HepG2 (cell line): Measurements from ENCODE around the gene AGRP. TPM values are rescaled to one million over a fixed set of nuclear protein-coding genes. Genes with fewer than 3 reads are reported as not detected.

Source experiments
- ARNT2 ChIP-seq: sonication (generic); formaldehyde crosslinking; IDR thresholded peaks from 2 replicates; pipeline ENCODE4 v1.8.0; 2022; ENCODE audit warnings: mild to moderate bottlenecking, low read depth, missing genetic modification reagents, moderate library complexity
- CCDC6 ChIP-seq: sonication (generic); formaldehyde crosslinking; IDR thresholded peaks from 2 replicates; pipeline ENCODE4 v1.8.1; 2022; ENCODE audit warnings: mild to moderate bottlenecking, missing genetic modification reagents, moderate library complexity
- JARID2 ChIP-seq: sonication (generic); formaldehyde crosslinking; IDR thresholded peaks from 2 replicates; pipeline ENCODE4 v1.8.1; 2023; ENCODE audit warnings: missing genetic modification reagents, inconsistent platforms; ENCODE audit not compliant: insufficient replicate concordance
- NCOR1 ChIP-seq: fragments of 200-600 bp; sonication (generic); IDR thresholded peaks from 2 replicates; pipeline ENCODE4 v1.7.0; 2017; ENCODE audit warnings: antibody characterized with exemption, low read length, borderline replicate concordance
- PCBP1 ChIP-seq: fragments of 200-400 bp; formaldehyde crosslinking; IDR thresholded peaks from 2 replicates; pipeline ENCODE4 v1.6.1; 2017; ENCODE audit warnings: mild to moderate bottlenecking, low read depth, low read length, borderline replicate concordance
- PHF8 ChIP-seq: sonication (generic); formaldehyde crosslinking; IDR thresholded peaks from 2 replicates; pipeline ENCODE4 v1.5.0; 2020; ENCODE audit warnings: missing genetic modification reagents
- RXRB ChIP-seq: IDR thresholded peaks from 2 replicates; pipeline ENCODE4 v1.6.1; 2016; ENCODE audit warnings: borderline replicate concordance, missing genetic modification reagents, missing compliant biosample characterization
- SOX5 ChIP-seq: IDR thresholded peaks from 2 replicates; pipeline ENCODE4 v1.6.1; 2016; ENCODE audit warnings: borderline replicate concordance
- TBX2 ChIP-seq: sonication (generic); formaldehyde crosslinking; IDR thresholded peaks from 2 replicates; pipeline ENCODE4 v1.5.0; 2020; ENCODE audit warnings: missing genetic modification reagents, mild to moderate bottlenecking, borderline replicate concordance
- U2AF2 ChIP-seq: fragments of 200-400 bp; formaldehyde crosslinking; IDR thresholded peaks from 2 replicates; pipeline ENCODE4 v1.6.1; 2017; ENCODE audit warnings: low read depth, mild to moderate bottlenecking, low read length
- YEATS4 ChIP-seq: sonication (generic); formaldehyde crosslinking; IDR thresholded peaks from 2 replicates; pipeline ENCODE4 v1.4.0; 2020; ENCODE audit warnings: missing genetic modification reagents, borderline replicate concordance
- ZNF619 ChIP-seq: sonication (generic); formaldehyde crosslinking; IDR thresholded peaks from 2 replicates; pipeline ENCODE4 v1.4.0; 2020; ENCODE audit warnings: mild to moderate bottlenecking, missing genetic modification reagents
- ZNF792 ChIP-seq: IDR thresholded peaks from 2 replicates; pipeline ENCODE4 v1.6.1; 2016
- polyA plus RNA-seq, 8 experiments: library from polyadenylated mRNA; depleted of rRNA in 3 of 8; stranded (reverse) in 7 of 8; unstranded in 1 of 8; fragments of >200 nt; fragmentation: Illumina TruSeq in 4 of 8; extraction: Trizol in 4 of 8; gene quantifications; 2 replicates each; pipeline versions ENCODE4 v1.2.1 to v1.2.3, GENCODE V29; 2011 to 2016; ENCODE audit warnings: low read depth in 4 of 8, missing spikeins in 1 of 8, mixed read lengths in 1 of 8; ENCODE audit not compliant: insufficient read depth in 1 of 8
- total RNA-seq, 5 experiments: library from RNA; depleted of rRNA; stranded (reverse); fragments of >200 nt; fragmentation: Illumina TruSeq; extraction: Trizol; gene quantifications; 2 replicates each; pipeline ENCODE4 v1.2.3, GENCODE V29; 2016; ENCODE audit warnings: low read depth in 1 of 5
- TF ChIP-seq, protein P1 (sequence below): sonication (generic); formaldehyde crosslinking; IDR thresholded peaks from 2 replicates; pipeline ENCODE4 v1.5.0; 2020; ENCODE audit warnings: missing genetic modification reagents
- TF ChIP-seq, protein P2 (sequence below): sonication (generic); IDR thresholded peaks from 2 replicates; pipeline ENCODE4 v1.6.1; 2016; ENCODE audit warnings: low read depth, borderline replicate concordance
- TF ChIP-seq, protein P3 (sequence below): sonication (generic); formaldehyde crosslinking; IDR thresholded peaks from 2 replicates; pipeline ENCODE4 v1.4.0; 2020; ENCODE audit warnings: missing genetic modification reagents, borderline replicate concordance
- TF ChIP-seq, protein P4 (sequence below): sonication (generic); formaldehyde crosslinking; IDR thresholded peaks from 2 replicates; pipeline ENCODE4 v1.5.0; 2020; ENCODE audit warnings: mild to moderate bottlenecking, missing genetic modification reagents
- TF ChIP-seq, protein P5 (sequence below): sonication (generic); formaldehyde crosslinking; IDR thresholded peaks from 2 replicates; pipeline ENCODE4 v1.4.0; 2020; ENCODE audit warnings: missing genetic modification reagents

The AGRP gene
- total and polyA plus RNA-seq, 2 of the 13 experiments (the other 11 are each of a cell fraction or from before 2014, with no cell fraction given), result not detected

DNA sequence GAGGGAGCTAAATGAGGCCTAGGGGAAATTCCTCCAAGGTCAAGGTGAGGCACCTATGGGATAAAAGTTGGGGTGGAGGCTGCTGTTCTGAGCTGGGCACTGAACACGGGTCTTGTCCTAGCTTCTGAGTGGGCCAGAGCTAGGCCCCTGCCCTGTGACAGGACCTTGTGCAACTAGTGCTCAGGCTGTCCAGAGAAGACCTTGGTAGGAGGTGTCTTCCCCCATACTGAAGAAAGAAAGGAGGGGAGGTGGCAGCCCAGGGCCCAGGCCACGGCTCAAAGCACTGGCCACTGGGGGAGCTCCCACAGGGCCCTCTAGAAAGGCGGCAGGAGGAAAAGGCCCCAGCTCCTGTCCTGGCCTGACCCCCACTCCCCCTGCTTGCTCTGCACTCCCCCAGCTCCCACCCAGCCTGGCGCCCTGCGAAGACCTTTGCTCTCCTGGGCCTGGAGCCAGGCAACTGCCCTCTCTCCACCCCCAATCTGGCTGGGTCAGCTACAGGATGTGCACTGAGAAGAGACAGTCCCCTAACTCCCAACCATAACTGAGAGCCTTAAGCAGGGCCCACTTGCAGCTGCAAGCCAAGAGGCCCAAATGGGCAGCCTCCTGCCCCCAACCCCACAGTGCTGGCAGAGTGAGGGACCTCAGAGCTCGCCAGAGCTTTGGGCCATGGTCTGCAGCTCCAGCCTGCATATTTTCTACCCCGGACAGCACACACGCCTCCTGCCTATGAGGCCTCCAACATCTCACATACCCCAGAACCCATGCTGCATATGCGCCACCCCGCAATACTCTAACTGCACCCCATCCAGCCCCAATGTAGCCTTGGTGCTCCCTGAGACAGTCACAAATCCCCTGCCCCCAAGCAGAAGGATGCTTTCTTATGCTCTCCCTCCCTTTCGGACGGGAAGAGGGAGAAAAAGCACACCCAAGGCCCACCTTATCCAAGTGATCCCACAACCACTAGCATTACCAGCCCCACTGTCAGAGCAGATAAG, 37.1 kb downstream of the AGRP start (continued):
- TF ChIP-seq, protein P1, sequence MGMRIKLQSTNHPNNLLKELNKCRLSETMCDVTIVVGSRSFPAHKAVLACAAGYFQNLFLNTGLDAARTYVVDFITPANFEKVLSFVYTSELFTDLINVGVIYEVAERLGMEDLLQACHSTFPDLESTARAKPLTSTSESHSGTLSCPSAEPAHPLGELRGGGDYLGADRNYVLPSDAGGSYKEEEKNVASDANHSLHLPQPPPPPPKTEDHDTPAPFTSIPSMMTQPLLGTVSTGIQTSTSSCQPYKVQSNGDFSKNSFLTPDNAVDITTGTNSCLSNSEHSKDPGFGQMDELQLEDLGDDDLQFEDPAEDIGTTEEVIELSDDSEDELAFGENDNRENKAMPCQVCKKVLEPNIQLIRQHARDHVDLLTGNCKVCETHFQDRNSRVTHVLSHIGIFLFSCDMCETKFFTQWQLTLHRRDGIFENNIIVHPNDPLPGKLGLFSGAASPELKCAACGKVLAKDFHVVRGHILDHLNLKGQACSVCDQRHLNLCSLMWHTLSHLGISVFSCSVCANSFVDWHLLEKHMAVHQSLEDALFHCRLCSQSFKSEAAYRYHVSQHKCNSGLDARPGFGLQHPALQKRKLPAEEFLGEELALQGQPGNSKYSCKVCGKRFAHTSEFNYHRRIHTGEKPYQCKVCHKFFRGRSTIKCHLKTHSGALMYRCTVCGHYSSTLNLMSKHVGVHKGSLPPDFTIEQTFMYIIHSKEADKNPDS (CRISPR knock-in tag), result peak; percentile 94
- TF ChIP-seq NCOR1 (peak; percentile 79; the same call in 1 of the 2 replicates), RXRB (CRISPR knock-in tag) (peak; percentile 99), ZNF619 (no peak; the same call in 1 of the 2 replicates), ZNF792 (no peak), U2AF2 (no peak), TBX2 (peak; percentile 88), ARNT2 (CRISPR knock-in tag) (peak; percentile 62; the same call in 1 of the 2 replicates), SOX5 (peak; percentile 16; the same call in 1 of the 2 replicates), PHF8 (peak; percentile 28), CCDC6 (CRISPR knock-in tag) (peak; percentile 78), YEATS4 (no peak), JARID2 (CRISPR knock-in tag) (no peak), PCBP1 (no peak)
- TF ChIP-seq, protein P2, sequence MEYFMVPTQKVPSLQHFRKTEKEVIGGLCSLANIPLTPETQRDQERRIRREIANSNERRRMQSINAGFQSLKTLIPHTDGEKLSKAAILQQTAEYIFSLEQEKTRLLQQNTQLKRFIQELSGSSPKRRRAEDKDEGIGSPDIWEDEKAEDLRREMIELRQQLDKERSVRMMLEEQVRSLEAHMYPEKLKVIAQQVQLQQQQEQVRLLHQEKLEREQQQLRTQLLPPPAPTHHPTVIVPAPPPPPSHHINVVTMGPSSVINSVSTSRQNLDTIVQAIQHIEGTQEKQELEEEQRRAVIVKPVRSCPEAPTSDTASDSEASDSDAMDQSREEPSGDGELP, result peak; percentile 57; the same call in 1 of the 2 replicates
- TF ChIP-seq, protein P3, sequence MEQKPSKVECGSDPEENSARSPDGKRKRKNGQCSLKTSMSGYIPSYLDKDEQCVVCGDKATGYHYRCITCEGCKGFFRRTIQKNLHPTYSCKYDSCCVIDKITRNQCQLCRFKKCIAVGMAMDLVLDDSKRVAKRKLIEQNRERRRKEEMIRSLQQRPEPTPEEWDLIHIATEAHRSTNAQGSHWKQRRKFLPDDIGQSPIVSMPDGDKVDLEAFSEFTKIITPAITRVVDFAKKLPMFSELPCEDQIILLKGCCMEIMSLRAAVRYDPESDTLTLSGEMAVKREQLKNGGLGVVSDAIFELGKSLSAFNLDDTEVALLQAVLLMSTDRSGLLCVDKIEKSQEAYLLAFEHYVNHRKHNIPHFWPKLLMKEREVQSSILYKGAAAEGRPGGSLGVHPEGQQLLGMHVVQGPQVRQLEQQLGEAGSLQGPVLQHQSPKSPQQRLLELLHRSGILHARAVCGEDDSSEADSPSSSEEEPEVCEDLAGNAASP (CRISPR knock-in tag), result peak; percentile 99
- TF ChIP-seq, protein P4, sequence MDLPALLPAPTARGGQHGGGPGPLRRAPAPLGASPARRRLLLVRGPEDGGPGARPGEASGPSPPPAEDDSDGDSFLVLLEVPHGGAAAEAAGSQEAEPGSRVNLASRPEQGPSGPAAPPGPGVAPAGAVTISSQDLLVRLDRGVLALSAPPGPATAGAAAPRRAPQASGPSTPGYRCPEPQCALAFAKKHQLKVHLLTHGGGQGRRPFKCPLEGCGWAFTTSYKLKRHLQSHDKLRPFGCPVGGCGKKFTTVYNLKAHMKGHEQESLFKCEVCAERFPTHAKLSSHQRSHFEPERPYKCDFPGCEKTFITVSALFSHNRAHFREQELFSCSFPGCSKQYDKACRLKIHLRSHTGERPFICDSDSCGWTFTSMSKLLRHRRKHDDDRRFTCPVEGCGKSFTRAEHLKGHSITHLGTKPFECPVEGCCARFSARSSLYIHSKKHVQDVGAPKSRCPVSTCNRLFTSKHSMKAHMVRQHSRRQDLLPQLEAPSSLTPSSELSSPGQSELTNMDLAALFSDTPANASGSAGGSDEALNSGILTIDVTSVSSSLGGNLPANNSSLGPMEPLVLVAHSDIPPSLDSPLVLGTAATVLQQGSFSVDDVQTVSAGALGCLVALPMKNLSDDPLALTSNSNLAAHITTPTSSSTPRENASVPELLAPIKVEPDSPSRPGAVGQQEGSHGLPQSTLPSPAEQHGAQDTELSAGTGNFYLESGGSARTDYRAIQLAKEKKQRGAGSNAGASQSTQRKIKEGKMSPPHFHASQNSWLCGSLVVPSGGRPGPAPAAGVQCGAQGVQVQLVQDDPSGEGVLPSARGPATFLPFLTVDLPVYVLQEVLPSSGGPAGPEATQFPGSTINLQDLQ (CRISPR knock-in tag), result 0 out of 2 replicates have a peak, but pooled peaks have one; percentile 67
- TF ChIP-seq, protein P5, sequence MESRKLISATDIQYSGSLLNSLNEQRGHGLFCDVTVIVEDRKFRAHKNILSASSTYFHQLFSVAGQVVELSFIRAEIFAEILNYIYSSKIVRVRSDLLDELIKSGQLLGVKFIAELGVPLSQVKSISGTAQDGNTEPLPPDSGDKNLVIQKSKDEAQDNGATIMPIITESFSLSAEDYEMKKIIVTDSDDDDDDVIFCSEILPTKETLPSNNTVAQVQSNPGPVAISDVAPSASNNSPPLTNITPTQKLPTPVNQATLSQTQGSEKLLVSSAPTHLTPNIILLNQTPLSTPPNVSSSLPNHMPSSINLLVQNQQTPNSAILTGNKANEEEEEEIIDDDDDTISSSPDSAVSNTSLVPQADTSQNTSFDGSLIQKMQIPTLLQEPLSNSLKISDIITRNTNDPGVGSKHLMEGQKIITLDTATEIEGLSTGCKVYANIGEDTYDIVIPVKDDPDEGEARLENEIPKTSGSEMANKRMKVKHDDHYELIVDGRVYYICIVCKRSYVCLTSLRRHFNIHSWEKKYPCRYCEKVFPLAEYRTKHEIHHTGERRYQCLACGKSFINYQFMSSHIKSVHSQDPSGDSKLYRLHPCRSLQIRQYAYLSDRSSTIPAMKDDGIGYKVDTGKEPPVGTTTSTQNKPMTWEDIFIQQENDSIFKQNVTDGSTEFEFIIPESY (CRISPR knock-in tag), result no peak
